HG02678 (cell line): ENCODE measurements around the gene RUNX2.

Source experiments
- ATAC-seq: cut with Tn5 transposase; IDR thresholded peaks from one replicate; pipeline ENCODE4 v1.9.1; 2021; ENCODE audit warnings: mild to moderate bottlenecking, moderate library complexity; ENCODE audit not compliant: unreplicated experiment

Gene RUNX2

DNA sequence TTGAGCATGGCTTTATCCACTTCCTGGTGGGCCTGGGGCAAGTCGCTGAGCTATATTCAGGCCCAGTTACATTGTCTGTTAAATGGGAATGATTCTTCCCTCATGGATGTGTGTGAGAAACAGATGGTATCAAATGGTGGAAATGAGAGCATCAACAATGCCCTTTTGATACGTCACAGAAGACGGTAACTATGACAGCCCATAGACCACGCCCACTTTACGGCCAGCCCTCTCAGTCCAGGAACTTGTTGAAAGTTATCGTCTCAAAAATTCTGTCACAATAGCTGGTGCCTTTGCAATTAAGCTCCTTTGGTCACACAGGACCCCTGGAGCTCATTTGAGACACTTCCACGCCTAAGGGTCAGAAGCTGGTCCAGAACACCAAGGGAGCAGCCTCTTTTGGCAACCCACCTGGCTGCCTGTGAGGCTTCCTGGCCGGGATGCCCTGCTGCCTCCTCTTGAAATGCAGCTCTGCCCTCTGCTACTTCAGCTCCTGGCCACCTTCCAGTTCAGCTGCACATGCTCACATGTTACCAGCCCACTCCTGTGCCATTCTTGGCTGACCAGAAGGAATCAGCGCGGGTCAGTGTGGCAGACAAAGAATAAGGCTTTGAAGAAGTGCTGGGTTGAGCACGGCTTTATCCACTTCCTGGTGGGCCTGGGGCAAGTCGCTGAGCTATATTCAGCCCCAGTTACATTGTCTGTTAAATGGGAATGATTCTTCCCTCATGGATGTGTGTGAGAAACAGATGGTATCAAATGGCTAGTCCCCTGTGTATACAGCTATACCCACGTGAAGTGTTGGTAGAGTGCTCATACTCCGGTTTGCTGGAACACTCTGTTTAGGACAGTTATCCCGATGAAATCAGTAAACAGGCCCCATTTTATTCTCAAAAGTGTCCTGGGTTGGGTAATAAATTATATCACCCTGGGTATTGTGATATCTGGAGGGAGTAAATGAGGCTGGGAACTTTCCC lies 248.8 kb downstream of the RUNX2 start:
- no peak for ATAC-seq

DNA sequence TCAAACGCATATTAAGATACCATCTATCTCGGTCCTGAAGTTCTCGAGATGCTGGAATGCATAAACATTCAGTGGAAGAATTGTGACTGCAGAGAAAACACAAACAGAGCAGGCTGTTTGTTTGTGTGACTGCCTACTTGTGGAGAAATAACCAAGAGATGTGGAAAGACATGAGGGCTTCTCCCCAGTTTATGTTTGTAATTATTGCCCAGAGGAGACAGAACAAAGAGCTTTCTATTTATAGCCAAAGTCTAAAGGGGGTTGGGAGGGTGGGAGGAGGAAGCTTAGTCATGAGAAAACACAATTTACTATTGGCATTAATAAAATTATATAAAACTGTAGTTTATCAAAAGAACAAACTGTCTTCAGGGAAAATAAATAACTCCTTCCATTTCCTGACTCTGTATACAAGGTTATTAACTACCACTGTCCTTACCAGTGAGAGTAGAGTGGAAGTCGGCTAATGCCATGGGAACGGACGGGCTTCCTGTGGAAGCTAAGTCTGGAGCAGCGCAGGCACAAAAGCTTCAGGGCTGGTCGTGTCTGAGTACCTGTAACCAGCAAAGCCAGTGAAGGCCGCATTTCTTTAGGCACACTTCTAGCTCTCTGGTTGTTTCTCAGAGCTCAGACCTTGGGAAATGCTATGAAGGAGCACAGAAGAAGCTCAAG lies 249.8 kb downstream of the RUNX2 start:
- no peak for ATAC-seq

GRCh38 chr6:45584127-45584526 lies 256.0 kb downstream of the RUNX2 start:
- no peak for ATAC-seq

DNA sequence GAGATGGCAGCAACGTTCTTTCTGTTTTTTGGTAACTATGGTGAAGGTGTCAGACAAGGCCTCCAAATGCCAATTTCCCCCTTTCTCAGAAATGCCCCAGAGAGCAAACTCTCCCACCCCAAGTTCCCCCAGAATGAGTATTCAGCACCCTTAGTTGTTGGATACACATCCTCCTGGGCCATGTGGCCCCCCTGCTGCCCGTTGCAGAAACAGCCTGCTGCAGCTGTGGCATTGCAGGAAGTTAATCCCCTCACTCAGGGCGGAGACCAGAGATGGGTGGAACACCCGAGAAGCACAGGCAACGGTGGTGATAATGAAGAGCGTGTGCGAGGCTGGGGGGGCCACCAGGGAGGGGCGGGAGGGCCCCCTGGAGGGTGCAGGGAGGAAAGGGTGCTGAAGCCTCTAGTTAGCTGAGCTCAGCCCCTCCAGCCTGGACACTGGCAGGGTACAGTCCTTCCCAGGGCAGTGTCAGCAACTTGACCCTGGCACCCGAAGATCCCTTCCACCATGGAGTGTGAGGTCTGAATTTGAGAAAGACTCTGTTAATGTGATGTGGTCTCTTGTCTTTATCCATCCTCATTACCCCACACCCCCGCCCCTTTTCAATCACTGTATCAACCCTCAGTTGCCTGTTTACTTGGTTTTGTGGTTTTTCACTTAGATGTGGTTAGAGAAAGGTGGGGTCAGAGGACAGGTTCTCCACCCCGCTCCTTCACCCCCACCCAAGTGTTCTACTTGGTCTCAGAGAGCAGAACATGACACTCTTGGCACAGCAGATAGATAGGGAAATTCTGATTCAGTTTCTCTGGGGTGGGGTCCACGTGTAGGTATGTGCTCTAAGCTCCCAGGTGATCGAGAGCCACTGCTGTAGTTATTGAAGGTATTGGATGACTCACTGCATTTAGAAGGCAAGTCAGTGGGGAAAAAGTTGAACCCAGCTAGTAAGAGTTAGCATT lies 258.4 kb downstream of the RUNX2 start:
- no peak for ATAC-seq

- no peak for ATAC-seq
Measured at GRCh38 chr6:45587229-45588060, 259.3 kb downstream of the RUNX2 start.

- no peak for ATAC-seq
Measured at GRCh38 chr6:45589367-45589766, 261.2 kb downstream of the RUNX2 start.

DNA sequence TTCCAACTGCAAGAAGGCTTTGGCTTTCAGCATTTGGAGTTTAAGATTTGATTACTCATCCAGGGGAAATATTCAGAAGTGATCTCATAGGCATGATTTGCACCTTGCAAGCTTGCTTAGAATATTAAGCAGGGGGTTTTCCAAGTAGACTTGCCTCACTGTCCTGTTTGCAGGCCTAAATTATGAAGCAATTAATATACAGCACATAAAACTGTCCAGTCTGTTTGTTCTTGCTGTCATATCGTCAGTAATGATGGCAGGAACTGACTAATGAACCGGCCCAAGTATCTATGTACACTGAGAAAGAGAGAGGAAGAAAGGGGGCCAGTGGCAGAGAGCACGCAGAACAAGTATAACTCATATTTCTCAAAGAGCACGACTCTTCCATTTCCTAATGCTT lies 262.1 kb downstream of the RUNX2 start:
- ATAC-seq: no peak

DNA sequence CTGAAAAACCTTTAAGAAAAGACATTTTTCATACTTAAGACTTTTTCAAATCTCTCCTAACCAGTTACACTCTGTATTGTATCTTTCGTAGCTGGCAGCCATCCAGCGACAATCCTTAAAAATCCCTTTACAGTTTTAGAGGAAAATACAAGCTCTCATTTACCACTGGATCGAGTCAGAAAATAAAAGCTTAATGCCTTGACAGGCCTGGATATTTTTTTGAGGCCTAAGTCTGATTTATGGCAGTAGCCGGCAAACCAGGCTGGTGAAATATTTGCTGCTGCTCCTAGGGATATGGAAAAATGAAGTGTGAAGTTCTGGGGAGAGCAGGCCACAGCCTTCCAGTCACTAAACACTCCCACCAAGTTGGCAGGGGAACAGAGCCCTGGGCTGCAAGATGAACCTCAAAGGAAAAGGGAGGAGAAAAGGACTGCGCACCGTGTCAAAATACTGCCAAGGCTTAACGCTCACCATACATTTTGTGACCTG lies 262.6 kb downstream of the RUNX2 start:
- no peak for ATAC-seq

- no peak for ATAC-seq
Measured at GRCh38 chr6:45591306-45591705, 263.2 kb downstream of the RUNX2 start.

DNA sequence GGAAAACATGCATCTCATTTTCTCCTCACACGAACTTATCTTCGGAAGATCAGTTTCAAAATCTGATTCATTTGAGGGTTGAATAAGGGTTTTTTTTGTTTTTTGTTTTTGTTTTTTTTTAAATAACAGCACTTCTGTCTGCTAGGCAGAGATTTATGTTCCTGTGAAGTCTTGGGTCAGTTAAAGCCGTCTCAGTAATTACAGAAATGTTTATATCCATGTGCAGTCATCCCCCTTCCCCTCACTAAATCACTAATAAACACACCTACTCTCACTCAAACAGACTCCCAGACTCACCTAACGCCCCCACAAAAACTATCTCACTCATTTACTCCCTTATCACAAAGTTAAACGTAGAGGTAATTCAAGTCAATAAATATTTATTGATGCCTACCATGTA lies 263.8 kb downstream of the RUNX2 start:
- no peak for ATAC-seq

GRCh38 chr6:45592991-45593390 lies 264.9 kb downstream of the RUNX2 start:
- no peak for ATAC-seq

DNA sequence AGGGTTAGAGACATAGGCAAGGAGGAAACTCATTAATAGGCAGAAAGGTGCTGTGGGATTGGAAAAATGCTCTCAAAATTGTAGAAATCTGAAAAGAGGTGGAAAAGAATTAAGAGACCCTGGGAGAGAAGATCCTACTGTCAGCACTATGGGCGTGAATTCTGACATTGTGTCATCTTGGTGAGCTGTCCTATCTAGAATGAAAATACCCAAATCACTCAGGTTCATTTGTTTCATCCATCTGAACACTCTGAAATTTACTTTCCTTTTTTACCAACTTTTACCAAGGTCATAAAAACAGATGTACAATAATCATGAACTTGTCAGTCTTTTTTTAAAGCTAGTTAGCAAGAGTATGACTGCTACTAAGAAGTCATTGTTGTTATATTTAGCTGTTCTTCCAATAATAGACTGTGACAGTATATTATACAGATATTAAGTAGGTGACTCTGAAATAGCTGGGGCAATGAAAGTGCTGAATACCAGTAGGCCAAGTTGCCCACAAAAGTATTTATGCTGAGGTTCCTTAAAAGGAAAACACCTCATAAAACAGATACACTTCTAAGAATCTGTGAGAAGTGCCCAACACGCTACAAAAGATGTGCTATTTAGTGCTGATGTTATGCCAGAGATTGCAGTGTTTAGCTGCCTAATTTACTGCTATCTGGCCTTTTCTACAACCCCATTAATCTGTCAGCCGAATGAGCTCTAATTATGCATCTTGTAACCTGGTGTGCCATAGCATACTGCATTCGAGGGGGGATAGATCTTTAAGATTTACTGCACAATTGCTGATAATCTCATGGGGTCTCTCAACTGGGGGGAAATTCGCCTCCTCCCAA lies 267.1 kb downstream of the RUNX2 start:
- no peak for ATAC-seq

- no peak for ATAC-seq
Measured at GRCh38 chr6:45597424-45597823, 269.3 kb downstream of the RUNX2 start.

DNA sequence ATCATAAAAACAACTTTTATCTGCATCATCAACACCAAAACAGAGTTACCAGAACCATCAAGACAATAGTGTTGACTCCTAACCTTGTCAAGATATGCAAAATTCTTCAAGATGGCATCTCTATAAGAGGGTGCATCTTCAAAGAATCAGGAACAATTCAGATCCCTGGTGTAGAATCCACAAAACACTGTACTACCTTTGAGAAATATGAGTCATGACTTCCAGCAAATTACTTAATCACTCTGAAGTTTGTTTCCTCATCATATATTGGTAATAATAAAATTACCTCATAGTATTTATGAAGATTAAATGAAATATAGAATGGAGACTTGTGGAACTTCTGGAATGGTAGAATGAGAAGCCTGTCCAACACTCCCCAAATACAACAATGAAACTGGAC lies 270.9 kb downstream of the RUNX2 start:
- no peak for ATAC-seq

DNA sequence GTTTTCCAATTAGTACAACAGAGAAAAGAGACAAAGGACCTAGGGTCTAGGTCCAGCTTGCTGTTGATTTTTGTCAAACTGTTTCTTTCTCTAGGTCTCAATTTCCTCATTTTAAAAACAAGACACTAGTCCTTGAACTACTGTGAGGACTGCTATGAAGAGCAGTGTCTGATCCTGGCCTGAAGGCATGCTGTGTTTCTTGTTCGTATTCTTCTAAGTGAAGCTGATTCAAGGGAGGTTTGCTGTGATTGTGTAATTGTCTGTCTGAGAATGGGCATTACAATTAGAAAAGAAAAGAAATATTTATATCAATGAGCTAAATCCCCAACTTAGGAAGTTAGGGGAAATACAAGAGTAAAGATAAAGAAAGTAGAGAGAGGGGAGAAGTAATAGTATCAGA lies 277.8 kb downstream of the RUNX2 start:
- ATAC-seq: no peak

GRCh38 chr6:45606831-45607400 lies 278.8 kb downstream of the RUNX2 start:
- no peak for ATAC-seq

DNA sequence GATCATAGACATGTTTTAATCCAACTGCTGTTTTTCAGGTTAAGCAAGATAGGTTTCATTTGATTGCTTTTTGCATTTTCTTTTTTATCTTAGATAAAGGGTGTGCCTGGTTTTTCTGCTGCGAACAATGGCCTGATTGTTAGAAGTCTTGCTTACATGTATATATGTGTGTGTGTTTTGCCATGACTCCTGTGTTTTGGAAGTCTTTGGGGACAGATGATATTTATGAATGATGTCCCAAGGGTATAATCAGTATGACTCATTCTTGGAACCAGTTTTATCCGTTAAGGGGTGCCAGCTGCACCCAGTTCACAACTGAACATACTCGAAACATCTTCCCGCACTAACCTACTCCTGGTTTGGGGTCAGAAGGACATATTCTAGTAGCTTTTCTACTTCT lies 279.7 kb downstream of the RUNX2 start:
- ATAC-seq: no peak

- no peak for ATAC-seq
Measured at GRCh38 chr6:45608252-45608913, 280.3 kb downstream of the RUNX2 start.
